HG03520 (cell line): ENCODE data around the gene NES.

Source experiments
- ATAC-seq: cut with Tn5 transposase; IDR thresholded peaks from one replicate; pipeline ENCODE4 v1.9.1; 2021; ENCODE audit warnings: mild to moderate bottlenecking, moderate library complexity; ENCODE audit not compliant: unreplicated experiment

Gene NES

GRCh38 chr1:156705321-156705917, 28.2 kb upstream of the NES start, which contains the start of gene CRABP2:
Gene CRABP2, minus strand, starts transcription at chr1:156705583. Its CDS starts 137 bp downstream, at chr1:156705446.
- ATAC-seq, result no peak

GRCh38 chr1:156704930-156705320, 27.7 kb upstream of the NES start:
- ATAC-seq, result no peak

GRCh38 chr1:156704166-156704711, 27.0 kb upstream of the NES start:
- ATAC-seq, result no peak

GRCh38 chr1:156703741-156704140, 26.5 kb upstream of the NES start:
- ATAC-seq, result no peak

- ATAC-seq, result no peak
Measured at GRCh38 chr1:156703336-156703735, 26.1 kb upstream of the NES start.

GRCh38 chr1:156700736-156701531, 23.7 kb upstream of the NES start:
- ATAC-seq, result no peak

GRCh38 chr1:156698995-156699394, 21.8 kb upstream of the NES start:
- no peak for ATAC-seq

- ATAC-seq, result no peak
Measured at GRCh38 chr1:156697481-156697880, 20.3 kb upstream of the NES start.

GRCh38 chr1:156696755-156697154, 19.5 kb upstream of the NES start:
- no peak for ATAC-seq

- ATAC-seq, result no peak
Measured at GRCh38 chr1:156694690-156694962, 17.4 kb upstream of the NES start.

- ATAC-seq, result no peak
Measured at GRCh38 chr1:156693848-156694689, 16.9 kb upstream of the NES start.

- ATAC-seq, result no peak
Measured at GRCh38 chr1:156692925-156693847, 16.0 kb upstream of the NES start.

- no peak for ATAC-seq
Measured at GRCh38 chr1:156692441-156692924, 15.3 kb upstream of the NES start.

- ATAC-seq, result no peak
Measured at GRCh38 chr1:156691665-156692440, 14.6 kb upstream of the NES start.

- ATAC-seq, result no peak
Measured at GRCh38 chr1:156691191-156691590, 14.0 kb upstream of the NES start.

- ATAC-seq, result no peak
Measured at GRCh38 chr1:156690675-156691036, 13.4 kb upstream of the NES start.

GRCh38 chr1:156689953-156690674, 12.9 kb upstream of the NES start:
- ATAC-seq, result no peak

GRCh38 chr1:156689035-156689952, 12.1 kb upstream of the NES start:
- ATAC-seq, result no peak
